DOHH2 (cell line): ENCODE results near the gene FXYD4.

Experiments
- CTCF ChIP-seq: fragments of 200-600 bp; sonication (generic); IDR thresholded peaks from one replicate; pipeline ENCODE4 v1.5.1; 2014; ENCODE audit warnings: antibody characterized with exemption, mild to moderate bottlenecking, low read depth, low read length; ENCODE audit not compliant: poor library complexity, severe bottlenecking
- EZH2phosphoT487 ChIP-seq: fragments of 200-600 bp; sonication (generic); IDR thresholded peaks from 2 replicates; pipeline ENCODE4 v1.6.1; 2017; ENCODE audit warnings: borderline replicate concordance, mild to moderate bottlenecking, antibody characterized with exemption, low read length, moderate library complexity, mixed read lengths

- TF ChIP-seq CTCF (no peak), EZH2phosphoT487 (no peak)
These were observed 30.0 kb upstream of the FXYD4 start for GRCh38 chr10:43341450-43341849.
